ENCODE data around the gene H3-3A.
A peak's percentile ranks its signal among the peaks of the same experiment; 100 is the strongest.

Gene H3-3A

GRCh38 chr1:226054519-226055327 is 7.8 kb upstream of the H3-3A start:
- no peak for DNase-seq

- no peak for DNase-seq
These were observed 2.8 kb upstream of the H3-3A start for GRCh38 chr1:226059709-226060108.

- DNase-seq = no peak
These were observed 2.1 kb upstream of the H3-3A start for GRCh38 chr1:226060427-226060826.

- DNase-seq = peak in 1 of 4 experiments; percentile 17
These were observed 1.3 kb upstream of the H3-3A start for GRCh38 chr1:226061068-226061840.

- DNase-seq = peak; percentile 82 to 92 (median 86)
These were observed 517 bp upstream of the H3-3A start for GRCh38 chr1:226061841-226062557.

GRCh38 chr1:226063224-226063976 is 884 bp downstream of the H3-3A start:
- peak; percentile 47 to 64 (median 60) for DNase-seq

- peak in 2 of 4 experiments; percentile 43 to 47 for DNase-seq
These were observed 1.7 kb downstream of the H3-3A start for GRCh38 chr1:226063977-226064815.

GRCh38 chr1:226064816-226065248 is 2.3 kb downstream of the H3-3A start:
- DNase-seq = peak; percentile 46 to 76 (median 66)

- no peak for DNase-seq
These were observed 4.0 kb downstream of the H3-3A start for GRCh38 chr1:226066415-226067078.

- DNase-seq = no peak
These were observed 7.4 kb downstream of the H3-3A start for GRCh38 chr1:226069811-226070489.

GRCh38 chr1:226072347-226072746 is 9.8 kb downstream of the H3-3A start:
- DNase-seq = no peak

GRCh38 chr1:226073184-226073950 is 10.9 kb downstream of the H3-3A start:
- DNase-seq = no peak

GRCh38 chr1:226074046-226074445 is 11.5 kb downstream of the H3-3A start:
- DNase-seq = no peak

GRCh38 chr1:226076378-226076777 is 13.9 kb downstream of the H3-3A start:
- no peak for DNase-seq

GRCh38 chr1:226078374-226078773 is 15.9 kb downstream of the H3-3A start:
- no peak for DNase-seq

GRCh38 chr1:226082587-226082917 is 20.0 kb downstream of the H3-3A start:
- DNase-seq = no peak

GRCh38 chr1:226082959-226083301 is 20.4 kb downstream of the H3-3A start:
- peak; percentile 68 to 85 (median 74) for DNase-seq

- DNase-seq = peak; percentile 80 to 92 (median 88)
These were observed 21.0 kb downstream of the H3-3A start for GRCh38 chr1:226083302-226084101.
